ENCODE measurements around the gene MYH14.

DNA sequence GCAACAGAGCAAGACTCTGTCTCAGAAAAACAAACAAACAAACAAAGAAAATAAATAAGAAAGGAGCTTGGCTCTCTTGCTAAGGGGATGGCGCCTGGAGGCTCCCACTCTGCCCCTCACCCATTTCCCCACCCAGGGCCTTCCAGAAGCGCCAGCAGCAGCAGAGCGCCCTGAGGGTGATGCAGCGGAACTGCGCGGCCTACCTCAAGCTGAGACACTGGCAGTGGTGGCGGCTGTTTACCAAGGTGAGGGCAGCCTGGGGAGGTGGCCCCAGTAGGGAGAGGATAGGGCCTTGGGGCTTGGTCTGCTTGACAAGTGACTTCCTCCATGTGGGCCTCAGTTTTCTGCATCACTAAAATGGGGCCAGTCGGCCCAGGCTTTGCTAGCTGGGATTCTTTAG, 59.8 kb downstream of the MYH14 start:
- TF ChIP-seq, protein P1, sequence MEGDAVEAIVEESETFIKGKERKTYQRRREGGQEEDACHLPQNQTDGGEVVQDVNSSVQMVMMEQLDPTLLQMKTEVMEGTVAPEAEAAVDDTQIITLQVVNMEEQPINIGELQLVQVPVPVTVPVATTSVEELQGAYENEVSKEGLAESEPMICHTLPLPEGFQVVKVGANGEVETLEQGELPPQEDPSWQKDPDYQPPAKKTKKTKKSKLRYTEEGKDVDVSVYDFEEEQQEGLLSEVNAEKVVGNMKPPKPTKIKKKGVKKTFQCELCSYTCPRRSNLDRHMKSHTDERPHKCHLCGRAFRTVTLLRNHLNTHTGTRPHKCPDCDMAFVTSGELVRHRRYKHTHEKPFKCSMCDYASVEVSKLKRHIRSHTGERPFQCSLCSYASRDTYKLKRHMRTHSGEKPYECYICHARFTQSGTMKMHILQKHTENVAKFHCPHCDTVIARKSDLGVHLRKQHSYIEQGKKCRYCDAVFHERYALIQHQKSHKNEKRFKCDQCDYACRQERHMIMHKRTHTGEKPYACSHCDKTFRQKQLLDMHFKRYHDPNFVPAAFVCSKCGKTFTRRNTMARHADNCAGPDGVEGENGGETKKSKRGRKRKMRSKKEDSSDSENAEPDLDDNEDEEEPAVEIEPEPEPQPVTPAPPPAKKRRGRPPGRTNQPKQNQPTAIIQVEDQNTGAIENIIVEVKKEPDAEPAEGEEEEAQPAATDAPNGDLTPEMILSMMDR (IDR thresholded peaks at IDR 0.05; ENCODE audit: poor library complexity): no peak
- TF ChIP-seq EZH2 (IDR thresholded peaks at IDR 0.05; ENCODE audit: borderline replicate concordance): no peak
- no peak for TF ChIP-seq EZH2phosphoT487 (IDR thresholded peaks at IDR 0.05; ENCODE audit: low read depth, severe bottlenecking, unreplicated experiment)
